HG03575 (cell line): ENCODE data around the gene GAL.

ENCODE experiments used
- ATAC-seq: cut with Tn5 transposase; IDR thresholded peaks from one replicate; pipeline ENCODE4 v1.9.1; 2021; ENCODE audit not compliant: unreplicated experiment, insufficient number of reproducible peaks, low FRiP score; ENCODE audit errors: extremely low read depth

Gene GAL

DNA sequence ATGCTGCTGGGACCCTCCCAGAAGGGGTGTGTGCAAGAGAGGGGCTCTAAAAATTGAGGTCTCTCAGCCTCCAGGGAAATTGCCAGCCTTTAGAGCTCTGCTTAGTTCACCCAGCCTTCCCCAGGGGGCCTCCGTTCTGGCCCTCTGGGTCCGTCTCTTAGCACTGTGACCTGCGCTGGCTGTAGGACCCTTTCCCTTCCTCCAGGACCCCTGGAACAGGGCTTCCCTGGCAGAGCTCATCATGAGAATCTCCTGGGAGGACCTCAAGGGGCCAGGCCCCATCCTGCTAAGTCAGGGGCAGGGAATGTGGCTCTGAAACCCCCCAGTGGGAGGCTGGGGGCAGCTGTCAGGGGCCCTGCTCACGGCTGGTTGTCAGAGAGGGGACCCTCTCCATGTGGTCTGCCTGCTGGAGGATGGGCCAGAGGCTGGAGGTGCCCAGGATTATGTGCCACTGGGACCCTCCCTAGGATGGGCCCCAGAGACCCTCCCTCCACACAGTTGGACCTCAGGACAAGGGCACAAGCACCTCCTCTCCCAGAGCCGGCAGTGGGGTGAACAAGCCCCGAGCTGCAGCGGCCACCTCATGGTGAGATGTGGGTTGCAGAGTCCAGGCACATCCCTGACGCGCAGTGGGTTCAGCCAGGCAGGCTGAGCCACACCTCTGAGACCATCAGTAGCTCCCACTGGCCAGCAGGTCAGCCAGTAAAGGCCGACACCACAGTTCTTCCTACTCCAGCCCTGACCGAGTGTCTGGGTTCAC lies 27.1 kb upstream of the GAL start:
- no peak for ATAC-seq

DNA sequence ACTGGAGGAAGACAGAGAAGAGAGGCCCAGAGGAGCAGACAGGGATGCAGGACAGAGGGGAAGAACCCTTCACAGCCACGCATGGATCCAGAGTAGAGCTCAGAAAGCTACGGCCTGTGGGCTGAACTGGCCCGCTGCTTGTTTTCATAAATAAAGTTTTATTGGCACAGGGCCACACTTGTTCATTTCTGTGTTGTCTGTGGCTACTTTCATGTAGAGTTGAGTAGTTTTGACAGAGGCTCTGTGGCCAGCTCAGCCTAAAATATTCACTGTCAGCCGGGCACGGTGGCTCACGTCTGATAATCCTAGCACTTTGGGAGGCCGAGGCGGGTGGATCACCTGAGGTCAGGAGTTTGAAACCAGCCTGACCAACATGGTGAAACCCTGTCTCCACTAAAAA lies 26.2 kb upstream of the GAL start:
- no peak for ATAC-seq

- no peak for ATAC-seq
These were observed 25.7 kb upstream of the GAL start for GRCh38 chr11:68658661-68659060.

GRCh38 chr11:68659158-68659921 lies 25.0 kb upstream of the GAL start:
- ATAC-seq: no peak

DNA sequence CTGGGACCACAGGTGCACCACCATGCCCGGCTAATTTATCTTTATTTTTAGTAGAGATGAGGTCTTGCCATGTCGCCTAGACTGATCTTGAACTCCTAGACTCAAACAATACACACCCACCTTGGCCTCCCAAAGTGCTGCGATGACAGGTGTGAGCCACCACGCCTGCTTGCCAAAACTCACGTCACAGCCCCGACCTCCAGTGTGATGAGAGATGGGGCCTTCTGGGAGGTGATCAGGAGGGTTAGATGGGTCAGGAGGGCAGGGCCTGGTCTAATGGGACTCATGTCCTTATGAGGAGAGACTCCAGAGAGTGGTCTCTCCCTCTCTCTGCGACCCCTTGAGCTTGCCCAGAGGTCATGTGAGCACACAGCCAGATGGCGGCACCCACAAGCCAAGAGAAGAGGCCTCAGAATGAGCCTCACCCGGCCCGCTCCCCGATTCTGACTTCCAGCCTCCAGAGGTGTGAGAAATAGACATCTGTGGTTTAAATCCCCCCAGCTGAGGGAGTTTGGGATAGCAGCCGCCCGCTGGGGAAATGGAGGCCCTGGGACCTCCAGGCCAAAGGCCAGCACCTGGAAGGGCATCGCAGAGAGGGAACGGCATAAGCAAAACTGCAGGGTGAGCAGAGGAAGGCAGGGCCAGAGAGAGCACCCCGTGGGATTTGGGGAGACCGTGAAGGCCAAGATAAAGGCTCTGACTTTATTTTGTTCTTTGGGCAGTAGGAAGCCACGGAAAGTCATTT lies 24.1 kb upstream of the GAL start:
- no peak for ATAC-seq

- ATAC-seq: no peak
These were observed 23.3 kb upstream of the GAL start for GRCh38 chr11:68661014-68661413.

- ATAC-seq: no peak
These were observed 22.4 kb upstream of the GAL start for GRCh38 chr11:68661697-68662603.

GRCh38 chr11:68663482-68664010 lies 20.8 kb upstream of the GAL start:
- no peak for ATAC-seq

DNA sequence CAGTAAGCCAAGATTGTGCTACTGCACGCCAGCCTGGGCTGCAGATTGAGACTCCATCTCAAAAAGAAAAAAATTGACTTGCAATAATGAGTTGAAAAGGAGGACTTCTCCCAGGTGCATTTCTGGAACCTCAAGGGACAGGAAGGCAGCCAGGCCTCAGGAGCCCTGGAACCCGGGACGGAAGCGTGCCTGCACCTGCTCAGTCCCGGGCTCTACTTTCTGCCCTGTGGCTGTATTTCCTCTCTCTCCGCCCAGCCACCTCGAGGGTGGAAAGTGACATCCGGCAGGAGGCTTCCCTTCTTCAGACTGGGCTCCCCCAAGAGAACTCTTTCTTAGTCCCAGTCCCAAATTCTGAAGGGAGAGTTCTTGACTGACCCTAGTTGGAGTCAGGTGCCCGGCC lies 20.2 kb upstream of the GAL start:
- no peak for ATAC-seq

GRCh38 chr11:68664906-68665305 lies 19.4 kb upstream of the GAL start:
- no peak for ATAC-seq

DNA sequence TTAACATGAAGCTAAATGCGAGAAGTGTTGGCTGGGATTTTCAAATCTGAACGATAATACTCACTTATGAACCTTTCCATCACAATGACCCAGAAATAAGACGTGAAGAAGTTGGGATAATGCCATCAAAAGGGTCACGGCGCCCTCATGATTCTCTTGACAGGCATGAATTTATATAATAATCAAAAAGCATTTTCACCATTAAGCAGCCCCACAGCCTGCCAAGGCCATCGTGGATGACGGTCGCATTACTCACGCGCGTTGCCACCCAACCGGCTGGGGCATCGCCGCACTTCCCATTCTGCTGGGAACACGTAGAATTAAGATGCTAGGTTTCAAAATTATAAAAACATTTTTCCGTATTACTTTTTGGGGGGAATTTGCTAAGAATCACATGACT lies 18.9 kb upstream of the GAL start:
- no peak for ATAC-seq

GRCh38 chr11:68666849-68667248 lies 17.5 kb upstream of the GAL start:
- no peak for ATAC-seq

GRCh38 chr11:68667511-68668500 lies 16.5 kb upstream of the GAL start:
- ATAC-seq: no peak

DNA sequence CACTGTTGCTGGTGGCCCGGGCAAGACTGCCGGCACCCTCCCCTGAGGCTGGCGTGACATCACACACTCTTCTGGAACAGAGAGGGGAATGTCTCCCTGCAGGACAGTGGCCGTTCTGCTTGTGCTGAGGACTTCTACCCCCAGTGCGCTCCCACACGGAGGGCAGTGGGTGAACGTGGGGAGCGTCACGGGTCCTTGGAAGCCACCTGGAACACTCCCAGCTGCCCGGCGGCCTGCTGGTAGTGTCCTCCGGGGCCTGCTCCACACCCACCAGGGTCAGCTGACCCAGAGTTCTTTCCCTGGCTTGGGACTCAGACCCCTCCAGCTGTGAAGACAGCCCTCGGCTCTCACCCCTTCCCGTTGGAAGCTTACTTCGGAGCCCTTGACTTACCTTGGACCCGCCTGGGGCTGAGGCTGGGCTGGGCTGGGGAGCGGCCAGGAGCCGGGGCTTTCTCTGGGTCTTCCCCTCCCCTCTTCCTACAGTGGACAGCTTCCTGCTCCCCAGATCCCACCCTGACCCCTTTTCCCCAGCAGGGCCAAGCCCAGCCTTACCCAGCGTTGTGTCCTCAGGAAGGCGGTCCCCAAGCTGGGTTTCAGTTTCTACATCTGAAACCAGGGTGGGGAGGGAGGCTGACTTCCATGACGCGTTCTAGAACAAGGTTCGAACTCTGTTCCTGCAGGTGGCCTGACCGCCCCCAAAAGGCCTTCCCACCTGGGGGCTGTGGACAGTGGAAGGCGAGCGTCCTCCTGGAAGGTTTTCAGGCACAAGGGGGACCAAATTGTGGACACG lies 14.8 kb upstream of the GAL start:
- no peak for ATAC-seq

DNA sequence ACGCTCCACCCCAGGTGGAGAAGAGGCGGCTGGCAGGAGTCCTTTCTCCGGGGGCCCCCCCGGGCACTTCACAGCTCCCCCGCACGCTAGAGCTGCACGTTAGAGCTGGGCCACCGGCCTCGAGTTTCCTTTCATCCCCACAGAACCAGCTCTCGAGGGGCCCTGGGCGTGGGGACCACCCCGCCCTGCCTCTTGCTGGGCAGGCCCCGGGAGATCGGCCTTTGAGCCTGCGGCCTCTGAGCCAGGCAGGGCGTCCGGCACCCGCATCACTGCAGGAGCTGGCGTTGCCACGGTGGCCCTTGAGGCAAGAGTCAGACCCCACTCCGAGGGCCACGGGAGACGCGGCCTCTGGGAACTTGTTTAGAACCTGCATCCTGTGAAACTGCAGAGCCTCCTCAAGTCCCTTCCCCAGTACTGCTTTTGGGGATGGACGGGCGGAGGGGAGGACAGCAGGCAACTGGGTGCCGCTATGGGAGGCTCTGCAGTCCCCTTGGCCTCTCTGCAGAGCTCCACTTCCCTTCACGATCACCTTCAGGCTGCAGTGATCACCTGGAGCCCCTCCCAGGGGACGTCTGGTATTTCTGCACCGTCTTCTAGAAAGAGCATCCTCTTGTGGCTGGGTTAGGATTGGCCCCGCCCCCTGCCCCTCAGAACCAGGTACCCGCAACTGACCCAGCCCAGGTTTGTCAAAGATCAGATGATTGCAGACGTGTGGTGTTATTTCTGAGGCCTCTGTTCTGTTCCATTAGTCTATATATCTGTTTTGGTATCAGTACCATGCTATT lies 13.9 kb upstream of the GAL start:
- ATAC-seq: no peak

DNA sequence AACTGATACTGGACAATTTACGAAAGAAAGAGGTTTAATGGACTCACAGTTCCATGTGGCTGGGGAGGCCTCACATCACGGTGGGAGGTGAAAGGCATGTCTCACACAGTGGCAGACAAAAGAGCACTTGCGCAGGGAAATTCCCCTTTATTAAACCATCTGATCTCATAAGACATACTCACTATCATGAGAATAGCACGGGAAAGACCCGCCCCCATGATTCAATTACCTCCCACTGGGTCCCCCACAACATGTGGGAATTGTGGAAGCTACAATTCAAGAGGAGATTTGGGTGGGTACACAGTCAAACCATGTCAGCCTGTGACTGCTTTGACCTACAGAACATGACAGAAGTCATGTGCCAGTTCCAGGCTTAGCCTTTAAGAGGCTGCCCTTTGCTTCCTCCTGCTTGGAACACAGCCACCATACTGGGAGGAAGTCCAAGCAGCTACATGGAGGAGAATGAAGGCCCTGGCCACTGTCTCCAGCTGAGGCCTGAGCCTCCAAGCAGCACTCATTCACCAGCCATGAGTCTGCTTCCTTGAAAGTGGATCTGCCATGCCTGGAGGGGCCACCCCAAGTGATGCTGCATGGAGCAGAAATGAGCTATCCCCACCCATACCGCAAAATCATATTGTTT lies 10.9 kb upstream of the GAL start:
- no peak for ATAC-seq
